B cell (primary cell): Measurements from ENCODE around the gene THEMIS. TPM values are rescaled to one million over a fixed set of nuclear protein-coding genes. Genes with fewer than 3 reads are reported as not detected.

Experiments
- ATAC-seq: fragments of 200-7000 bp; cut with Tn5 transposase; one replicate; pipeline ENCODE4 v1.10.0; 2021; ENCODE audit warnings: low read depth, mild to moderate bottlenecking, moderate number of reproducible peaks, moderate library complexity
- CTCF ChIA-PET: fragments of 350-600 bp; sonication (Branson Sonifier 250); formaldehyde crosslinking; loops from one replicate; lab custom pipeline; 2021; ENCODE audit warnings: antibody characterized with exemption, inconsistent platforms; lab: Charles Lee
- POLR2A ChIA-PET: fragments of 350-600 bp; sonication (Branson Sonifier 250); formaldehyde crosslinking; loops from one replicate; lab custom pipeline; 2021; ENCODE audit warnings: antibody characterized with exemption; lab: Charles Lee
- DNase-seq: peaks from one replicate; pipeline ENCODE4 v3.0.0; 2013
- H2AFZ ChIP-seq: 2 replicates; pipeline ENCODE4 v1.6.1; 2012; ENCODE audit warnings: mild to moderate bottlenecking, low read depth, low read length; ENCODE audit not compliant: insufficient read depth, poor library complexity, severe bottlenecking
- H3K27ac ChIP-seq, 2 donors: 1 replicate in 1 of 2; 2 replicates in 1 of 2; pipeline ENCODE4 v1.5.1; 2012 to 2013; ENCODE audit warnings: low read length in 2 of 2, mild to moderate bottlenecking in 2 of 2, moderate library complexity in 1 of 2
- H3K27me3 ChIP-seq, 4 experiments: fragments of 200-600 bp in 1 of 4; sonication (generic) in 1 of 4; replicated peaks in 1 of 4; 1 replicate in 2 of 4; 2 replicates in 2 of 4; pipeline versions ENCODE4 v1.6.1 to v1.7.0; 2013 to 2016; ENCODE audit warnings: low read length in 3 of 4, mild to moderate bottlenecking in 2 of 4, mixed read lengths in 1 of 4, moderate library complexity in 1 of 4; ENCODE audit not compliant: insufficient read depth in 4 of 4, control insufficient read depth in 3 of 4; ENCODE audit errors: control extremely low read depth in 1 of 4
- H3K36me3 ChIP-seq, 2 experiments: replicated peaks in 1 of 2; 1 replicate in 1 of 2; 2 replicates in 1 of 2; pipeline versions ENCODE4 v1.6.1 to v1.7.1; 2013; ENCODE audit warnings: low read length in 1 of 2; ENCODE audit not compliant: insufficient read depth in 2 of 2, control insufficient read depth in 1 of 2; ENCODE audit errors: control extremely low read depth in 1 of 2, extremely low read depth in 1 of 2
- H3K4me1 ChIP-seq, 2 donors: fragments of 200-600 bp in 1 of 2; sonication (generic) in 1 of 2; 1 replicate in 1 of 2; 2 replicates in 1 of 2; pipeline versions ENCODE4 v1.5.1 to v1.6.1; 2013 to 2017; ENCODE audit warnings: low read length in 2 of 2; ENCODE audit not compliant: control insufficient read depth in 2 of 2, insufficient read depth in 2 of 2
- H3K4me2 ChIP-seq: replicated peaks from 2 replicates; pipeline ENCODE3; 2012; ENCODE audit warnings: mild to moderate bottlenecking, low read depth, low read length; ENCODE audit not compliant: poor library complexity, severe bottlenecking
- H3K4me3 ChIP-seq, 5 experiments: fragments of 200-600 bp in 1 of 5; sonication (generic) in 1 of 5; 1 replicate in 3 of 5; 2 replicates in 2 of 5; pipeline versions ENCODE4 v1.5.1 to v1.7.0; 2011 to 2016; ENCODE audit warnings: low read length in 4 of 5, mild to moderate bottlenecking in 4 of 5, low read depth in 2 of 5, control low read depth in 1 of 5, moderate library complexity in 1 of 5; ENCODE audit not compliant: insufficient read depth in 1 of 5; ENCODE audit errors: control extremely low read depth in 1 of 5, extremely low read depth in 1 of 5
- H3K79me2 ChIP-seq: fragments of 200-600 bp; sonication (generic); one replicate; pipeline ENCODE4 v1.6.0; 2016; ENCODE audit warnings: low read length; ENCODE audit not compliant: control insufficient read depth, insufficient read depth
- H3K9ac ChIP-seq: fragments of 200-600 bp; sonication (generic); 2 replicates; pipeline ENCODE4 v1.6.1; 2017; ENCODE audit warnings: mild to moderate bottlenecking, low read length, moderate library complexity
- H3K9me3 ChIP-seq, 3 donors: one replicate each; pipeline versions ENCODE4 v1.6.1 to v1.7.1; 2013; ENCODE audit warnings: low read length in 2 of 3; ENCODE audit not compliant: control insufficient read depth in 2 of 3, insufficient read depth in 1 of 3; ENCODE audit errors: control extremely low read depth in 1 of 3
- H4K20me1 ChIP-seq: 2 replicates; pipeline ENCODE4 v1.6.0; 2012; ENCODE audit warnings: mild to moderate bottlenecking, low read length; ENCODE audit not compliant: insufficient read depth, control insufficient read depth, poor library complexity, severe bottlenecking
- H3K27ac Mint-ChIP-seq: one replicate; pipeline ENCODE4 v1.8.0; 2021; ENCODE audit warnings: mixed read lengths
- H3K27me3 Mint-ChIP-seq: one replicate; pipeline ENCODE4 v1.8.0; 2021; ENCODE audit warnings: mixed read lengths
- H3K4me1 Mint-ChIP-seq: one replicate; pipeline ENCODE4 v1.8.0; 2021; ENCODE audit warnings: mixed read lengths
- H3K4me3 Mint-ChIP-seq: one replicate; pipeline ENCODE4 v1.8.0; 2021; ENCODE audit warnings: mixed read lengths
- H3K9me3 Mint-ChIP-seq: one replicate; pipeline ENCODE4 v1.8.0; 2022; ENCODE audit warnings: mixed read lengths; ENCODE audit not compliant: insufficient read depth
- CTCF ChIP-seq: fragments of 200-600 bp; IDR thresholded peaks from one replicate; pipeline ENCODE4 v1.8.0; 2022; ENCODE audit warnings: antibody characterized with exemption, mild to moderate bottlenecking
- EZH2 ChIP-seq: IDR thresholded peaks from 2 replicates; pipeline ENCODE4 v1.6.1; 2012; ENCODE audit warnings: borderline replicate concordance, low read depth, mild to moderate bottlenecking, moderate library complexity, low read length; ENCODE audit not compliant: insufficient read depth, poor library complexity, severe bottlenecking
- WGBS: methylation state at CpG from one replicate; pipeline ENCODE4 v1.1.5; 2013; ENCODE audit warnings: missing lambda C conversion rate; ENCODE audit not compliant: insufficient coverage; 5-methylcytosine and 5-hydroxymethylcytosine counted together
- intact Hi-C: fragments of 100-400 bp; cut with micrococcal nuclease; formaldehyde crosslinking; loops from one replicate; pipeline ENCODE4 v1.10.0; 2022
- polyA plus RNA-seq: library from polyadenylated mRNA; depleted of rRNA; stranded (reverse); fragments of >200 nt; gene quantifications from 2 replicates; pipeline ENCODE4 v1.2.3, GENCODE V29; 2012
- total RNA-seq, 2 donors: library from RNA; stranded (reverse); fragments of 120-200 nt in 1 of 2; gene quantifications; 1 replicate in 1 of 2; 2 replicates in 1 of 2; pipeline versions ENCODE4 v1.2.3 to v1.2.4, GENCODE V29; 2013 to 2022

The THEMIS gene
- total and polyA plus RNA-seq, 2 donors (not counting 1 experiment from before 2014, with no cell fraction given), result 0.10 to 0.30 TPM

- no peaks in the 10 kb centered on the region for H4K20me1 ChIP-seq
- CTCF ChIA-PET, result no interaction called here
- peaks cover 3% of the 10 kb centered on the region for H3K9me3 Mint-ChIP-seq
- no peaks in the 10 kb centered on the region for H3K36me3 ChIP-seq
- no peak overlapping the region for H3K4me3 Mint-ChIP-seq
- H3K9me3 ChIP-seq, result no peaks in the 10 kb centered on the region
- no peak overlapping the region for H3K9ac ChIP-seq
- H3K4me3 ChIP-seq, result no peak overlapping the region
- no peaks in the 10 kb centered on the region for H3K27me3 Mint-ChIP-seq
- H3K4me1 Mint-ChIP-seq, result no peaks in the 10 kb centered on the region
- POLR2A ChIA-PET, result no interaction called here
- no peaks in the 10 kb centered on the region for H3K4me1 ChIP-seq
- H3K4me2 ChIP-seq, result no peak overlapping the region
- no peak for ATAC-seq
- intact Hi-C loops, result no loop called here
- H3K79me2 ChIP-seq, result no peaks in the 10 kb centered on the region
- TF ChIP-seq EZH2 (no peak), CTCF (no peak)
- H3K27me3 ChIP-seq, result no peaks in the 10 kb centered on the region
- H3K27ac ChIP-seq, result no peak overlapping the region
- no CpG with 5 or more reads among the region's 2 CpGs for WGBS
- no peak for DNase-seq
- H3K27ac Mint-ChIP-seq, result no peak overlapping the region
- no peak overlapping the region for H2AFZ ChIP-seq
These were observed 22.7 kb downstream of the THEMIS start for GRCh38 chr6:127878115-127878514.

GRCh38 chr6:127877231-127877630 lies 23.6 kb downstream of the THEMIS start:
- WGBS, result no CpG with 5 or more reads among the region's 3 CpGs
- H2AFZ ChIP-seq, result no peak overlapping the region
- H3K9me3 ChIP-seq, result no peaks in the 10 kb centered on the region
- no peak overlapping the region for H3K27ac Mint-ChIP-seq
- DNase-seq (no peak), ATAC-seq (no peak)
- no peak overlapping the region for H3K4me3 ChIP-seq
- H3K4me3 Mint-ChIP-seq, result no peak overlapping the region
- no peak overlapping the region for H3K27ac ChIP-seq
- TF ChIP-seq CTCF (no peak), EZH2 (no peak)
- CTCF ChIA-PET, result no interaction called here
- no peaks in the 10 kb centered on the region for H3K79me2 ChIP-seq
- POLR2A ChIA-PET, result no interaction called here
- peaks cover 3% of the 10 kb centered on the region for H3K9me3 Mint-ChIP-seq
- no peak overlapping the region for H3K9ac ChIP-seq
- intact Hi-C loops, result no loop called here
- H3K27me3 ChIP-seq, result no peaks in the 10 kb centered on the region
- H3K4me1 Mint-ChIP-seq, result no peaks in the 10 kb centered on the region
- no peaks in the 10 kb centered on the region for H3K27me3 Mint-ChIP-seq
- no peaks in the 10 kb centered on the region for H3K4me1 ChIP-seq
- no peaks in the 10 kb centered on the region for H3K36me3 ChIP-seq
- H3K4me2 ChIP-seq, result no peak overlapping the region
- H4K20me1 ChIP-seq, result no peaks in the 10 kb centered on the region
